Loucy (cell line): ENCODE data around the gene HOGA1.

Source experiments
- H2AFZ ChIP-seq: fragments of 200-600 bp; sonication (generic); 2 replicates; pipeline ENCODE4 v1.6.0; 2016; ENCODE audit warnings: antibody characterized with exemption, mild to moderate bottlenecking, low read length, moderate library complexity
- H3F3A ChIP-seq: fragments of 200-600 bp; 2 replicates; pipeline ENCODE4 v1.6.0; 2016; ENCODE audit warnings: antibody characterized with exemption, low read depth, mild to moderate bottlenecking
- H3K27me3 ChIP-seq: fragments of 200-600 bp; sonication (generic); 2 replicates; pipeline ENCODE4 v1.6.1; 2014; ENCODE audit warnings: low read length, mild to moderate bottlenecking; ENCODE audit not compliant: insufficient read depth, poor library complexity, severe bottlenecking
- H3K36me3 ChIP-seq: fragments of 200-600 bp; sonication (generic); 2 replicates; pipeline ENCODE4 v1.6.1; 2016; ENCODE audit warnings: low read length; ENCODE audit not compliant: insufficient read depth
- H3K4me1 ChIP-seq: fragments of 200-600 bp; sonication (generic); 2 replicates; pipeline ENCODE4 v1.5.1; 2014; ENCODE audit warnings: low read length, mild to moderate bottlenecking; ENCODE audit not compliant: insufficient read depth, poor library complexity, severe bottlenecking
- H3K4me2 ChIP-seq: fragments of 200-600 bp; sonication (generic); 2 replicates; pipeline ENCODE4 v1.6.0; 2014; ENCODE audit warnings: antibody characterized with exemption, low read length, low read depth, mild to moderate bottlenecking; ENCODE audit not compliant: poor library complexity, severe bottlenecking
- H3K4me3 ChIP-seq: fragments of 200-600 bp; sonication (generic); 2 replicates; pipeline ENCODE4 v1.5.1; 2014; ENCODE audit warnings: low read length, mild to moderate bottlenecking, mixed read lengths; ENCODE audit not compliant: poor library complexity, severe bottlenecking
- H3K79me2 ChIP-seq: fragments of 200-600 bp; sonication (generic); 2 replicates; pipeline ENCODE4 v1.6.1; 2014; ENCODE audit warnings: low read length; ENCODE audit not compliant: insufficient read depth
- H3K9ac ChIP-seq: fragments of 200-600 bp; sonication (generic); 2 replicates; pipeline ENCODE4 v1.6.0; 2014; ENCODE audit warnings: mild to moderate bottlenecking, low read depth, low read length, moderate library complexity; ENCODE audit not compliant: poor library complexity, severe bottlenecking
- H3K9me2 ChIP-seq: fragments of 200-600 bp; sonication (generic); replicated peaks from 2 replicates; pipeline ENCODE4 v1.6.1; 2016; ENCODE audit warnings: low read depth, low read length, mixed read lengths
- H3K9me3 ChIP-seq: fragments of 200-600 bp; sonication (generic); 2 replicates; pipeline ENCODE4 v1.6.1; 2014; ENCODE audit warnings: mild to moderate bottlenecking, antibody characterized with exemption, low read length, low read depth; ENCODE audit not compliant: insufficient read depth
- H4K20me1 ChIP-seq: fragments of 200-600 bp; sonication (generic); 2 replicates; pipeline ENCODE4 v1.6.0; 2014; ENCODE audit warnings: antibody characterized with exemption, low read length, mild to moderate bottlenecking; ENCODE audit not compliant: insufficient read depth, poor library complexity, severe bottlenecking
- EZH2phosphoT487 ChIP-seq: fragments of 200-600 bp; IDR thresholded peaks from 2 replicates; pipeline ENCODE4 v1.6.1; 2018; ENCODE audit warnings: antibody characterized with exemption, mild to moderate bottlenecking, moderate library complexity, borderline replicate concordance
- TF ChIP-seq, protein P1 (sequence below): fragments of 200-600 bp; sonication (generic); conservative IDR thresholded peaks from 2 replicates; pipeline ENCODE4 v1.5.1; 2014; ENCODE audit warnings: mild to moderate bottlenecking, antibody characterized with exemption, low read length

The HOGA1 gene

DNA sequence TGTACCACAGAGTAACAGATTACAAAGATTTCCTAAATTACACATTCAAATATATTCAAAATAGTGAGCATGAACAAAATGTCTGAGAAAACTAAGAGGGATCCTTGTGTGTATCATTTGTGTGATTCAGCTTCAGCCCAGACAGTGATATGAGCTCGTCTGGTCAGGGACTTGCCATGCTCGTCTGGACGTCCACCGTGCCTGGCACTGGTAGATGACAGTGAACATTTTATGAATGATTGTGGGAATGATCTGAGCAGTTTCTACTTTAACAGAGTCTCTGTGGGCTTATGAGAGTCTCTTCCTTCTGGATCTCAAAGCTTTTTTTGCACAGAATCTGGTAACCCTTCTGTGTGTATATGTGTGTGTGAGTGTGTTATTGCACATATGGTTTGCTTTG is 45.8 kb upstream of the HOGA1 start:
- no peaks in the 10 kb centered on the region for H3K79me2 ChIP-seq
- no peaks in the 10 kb centered on the region for H3K27me3 ChIP-seq
- H3K9me3 ChIP-seq = no peaks in the 10 kb centered on the region
- H3K9me2 ChIP-seq = no peaks in the 10 kb centered on the region
- TF ChIP-seq, protein P1, sequence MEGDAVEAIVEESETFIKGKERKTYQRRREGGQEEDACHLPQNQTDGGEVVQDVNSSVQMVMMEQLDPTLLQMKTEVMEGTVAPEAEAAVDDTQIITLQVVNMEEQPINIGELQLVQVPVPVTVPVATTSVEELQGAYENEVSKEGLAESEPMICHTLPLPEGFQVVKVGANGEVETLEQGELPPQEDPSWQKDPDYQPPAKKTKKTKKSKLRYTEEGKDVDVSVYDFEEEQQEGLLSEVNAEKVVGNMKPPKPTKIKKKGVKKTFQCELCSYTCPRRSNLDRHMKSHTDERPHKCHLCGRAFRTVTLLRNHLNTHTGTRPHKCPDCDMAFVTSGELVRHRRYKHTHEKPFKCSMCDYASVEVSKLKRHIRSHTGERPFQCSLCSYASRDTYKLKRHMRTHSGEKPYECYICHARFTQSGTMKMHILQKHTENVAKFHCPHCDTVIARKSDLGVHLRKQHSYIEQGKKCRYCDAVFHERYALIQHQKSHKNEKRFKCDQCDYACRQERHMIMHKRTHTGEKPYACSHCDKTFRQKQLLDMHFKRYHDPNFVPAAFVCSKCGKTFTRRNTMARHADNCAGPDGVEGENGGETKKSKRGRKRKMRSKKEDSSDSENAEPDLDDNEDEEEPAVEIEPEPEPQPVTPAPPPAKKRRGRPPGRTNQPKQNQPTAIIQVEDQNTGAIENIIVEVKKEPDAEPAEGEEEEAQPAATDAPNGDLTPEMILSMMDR = no peak
- TF ChIP-seq EZH2phosphoT487 = no peak
- H3K4me3 ChIP-seq = no peak overlapping the region
- no peak overlapping the region for H3K9ac ChIP-seq
- no peak overlapping the region for H2AFZ ChIP-seq
- H3F3A ChIP-seq = no peaks in the 10 kb centered on the region
- no peaks in the 10 kb centered on the region for H3K36me3 ChIP-seq
- no peak overlapping the region for H3K4me2 ChIP-seq
- peaks cover 9% of the 10 kb centered on the region for H3K4me1 ChIP-seq
- no peaks in the 10 kb centered on the region for H4K20me1 ChIP-seq

DNA sequence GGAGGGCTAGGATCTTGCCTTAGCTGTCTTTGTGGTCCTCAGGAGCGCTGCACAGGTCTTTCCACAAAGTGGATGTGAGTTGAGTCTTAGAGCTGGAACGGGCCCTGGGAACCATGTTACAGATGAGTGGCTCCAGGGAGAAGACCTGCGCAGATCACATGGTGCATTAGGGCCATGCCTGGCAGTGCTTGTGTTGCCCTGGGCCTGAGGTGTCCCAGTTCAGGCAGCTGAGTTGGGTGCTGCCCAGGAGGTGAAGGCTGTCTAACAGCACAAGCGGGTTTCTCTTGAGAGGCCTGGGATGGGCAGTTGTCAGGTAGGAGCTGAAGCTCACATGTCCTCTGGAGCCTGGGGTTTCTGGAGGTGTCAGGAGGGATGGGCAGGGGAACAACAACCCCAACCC is 45.4 kb upstream of the HOGA1 start:
- H3K9me3 ChIP-seq = no peaks in the 10 kb centered on the region
- no peaks in the 10 kb centered on the region for H3F3A ChIP-seq
- no peak overlapping the region for H3K4me3 ChIP-seq
- no peak overlapping the region for H2AFZ ChIP-seq
- H3K9ac ChIP-seq = no peak overlapping the region
- no peaks in the 10 kb centered on the region for H4K20me1 ChIP-seq
- peaks cover 13% of the 10 kb centered on the region for H3K4me1 ChIP-seq
- H3K27me3 ChIP-seq = no peaks in the 10 kb centered on the region
- no peaks in the 10 kb centered on the region for H3K79me2 ChIP-seq
- H3K9me2 ChIP-seq = no peaks in the 10 kb centered on the region
- TF ChIP-seq, protein P1 = no peak
- no peak for TF ChIP-seq EZH2phosphoT487
- H3K4me2 ChIP-seq = no peak overlapping the region
- H3K36me3 ChIP-seq = no peaks in the 10 kb centered on the region

DNA sequence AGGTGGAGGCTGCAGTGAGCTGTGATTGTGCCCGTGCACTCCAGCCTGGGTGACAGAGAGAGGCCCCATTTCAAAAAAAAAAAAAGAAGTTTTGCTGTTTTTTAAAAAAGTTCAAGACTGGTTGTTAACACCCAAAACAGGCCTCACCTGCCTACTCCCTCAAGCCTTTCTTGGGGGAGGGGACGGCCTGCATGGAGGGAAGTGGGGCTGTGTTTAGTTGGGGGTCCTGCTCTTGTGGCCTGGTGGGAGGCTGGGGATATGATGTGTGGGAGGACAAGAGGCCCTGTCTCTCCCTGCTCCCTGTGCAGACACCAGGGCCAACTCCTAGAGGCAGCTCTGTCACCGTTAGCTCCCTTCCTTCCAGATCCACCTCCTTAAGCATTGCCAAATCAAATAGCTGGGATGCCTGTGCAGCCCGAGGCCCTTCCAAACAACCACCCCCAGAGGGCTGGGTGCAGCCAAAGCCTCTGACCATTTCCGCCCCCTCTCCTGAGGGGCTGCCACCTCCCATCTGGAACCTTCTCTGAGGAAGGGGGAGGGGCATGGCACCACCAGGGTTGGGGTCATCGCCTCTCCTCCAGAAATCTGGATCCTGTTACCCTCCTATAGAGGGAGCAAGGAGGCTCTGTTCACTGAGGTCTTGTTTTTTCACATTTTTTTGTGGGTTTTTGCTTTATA is 44.5 kb upstream of the HOGA1 start:
- peaks cover 13% of the 10 kb centered on the region for H3K4me1 ChIP-seq
- H3K79me2 ChIP-seq = no peaks in the 10 kb centered on the region
- no peaks in the 10 kb centered on the region for H4K20me1 ChIP-seq
- H3K36me3 ChIP-seq = no peaks in the 10 kb centered on the region
- H3F3A ChIP-seq = no peaks in the 10 kb centered on the region
- TF ChIP-seq, protein P1 = no peak
- no peak for TF ChIP-seq EZH2phosphoT487
- no peak overlapping the region for H3K4me3 ChIP-seq
- H3K9ac ChIP-seq = no peak overlapping the region
- no peaks in the 10 kb centered on the region for H3K9me3 ChIP-seq
- no peaks in the 10 kb centered on the region for H3K9me2 ChIP-seq
- H2AFZ ChIP-seq = no peak overlapping the region
- H3K4me2 ChIP-seq = no peak overlapping the region
- no peaks in the 10 kb centered on the region for H3K27me3 ChIP-seq
